AG04450 (cell line): ENCODE results near the gene GPR17. TPM values are rescaled to one million over a fixed set of nuclear protein-coding genes. Genes with fewer than 3 reads are reported as not detected.

Source experiments
- CTCF ChIA-PET: fragments of 300-600, 350-600 bp; formaldehyde crosslinking; extraction: SDS; loops from one replicate; lab custom pipeline; 2022; ENCODE audit warnings: antibody characterized with exemption, inconsistent platforms; lab: Charles Lee
- POLR2A ChIA-PET: fragments of 350-600 bp; formaldehyde crosslinking; extraction: SDS; loops from one replicate; lab custom pipeline; 2021; ENCODE audit warnings: antibody characterized with exemption, inconsistent platforms; lab: Yijun Ruan, JAX
- DNase-seq: peaks from one replicate; pipeline ENCODE4 v3.0.0-alpha.2; 2011; ENCODE audit warnings: low read depth, low spot score
- H3K27ac ChIP-seq: one replicate; pipeline ENCODE4 v1.5.1; 2012; ENCODE audit warnings: low read depth, low read length, control low read depth
- H3K27me3 ChIP-seq: one replicate; pipeline ENCODE4 v1.6.0; 2012; ENCODE audit warnings: low read length; ENCODE audit not compliant: control insufficient read depth, insufficient read depth
- H3K4me3 ChIP-seq: 2 replicates; pipeline ENCODE4 v1.5.1; 2011; ENCODE audit warnings: mild to moderate bottlenecking, low read depth, low read length, control low read depth
- H3K9me3 ChIP-seq: 2 replicates; pipeline ENCODE4 v1.5.1; 2012; ENCODE audit warnings: low read length; ENCODE audit not compliant: control insufficient read depth, insufficient read depth
- CTCF ChIP-seq: IDR thresholded peaks from 2 replicates; pipeline ENCODE4 v1.5.1; 2011; ENCODE audit warnings: low read depth, low read length, control low read depth, inconsistent platforms
- polyA plus RNA-seq: library from polyadenylated mRNA; depleted of rRNA; stranded (reverse); fragments of >200 nt; gene quantifications from 2 replicates; pipeline ENCODE4 v1.2.3, GENCODE V29; 2011

The GPR17 gene
- polyA plus RNA-seq, 1 experiment: not detected

GRCh38 chr2:127653421-127654083 lies 7.6 kb downstream of the GPR17 start:
- H3K27me3 ChIP-seq: no peaks in the 10 kb centered on the region
- no peak overlapping the region for H3K27ac ChIP-seq
- no peak for TF ChIP-seq CTCF

GRCh38 chr2:127654084-127654837 lies 8.3 kb downstream of the GPR17 start:
- Histone ChIP-seq H3K27me3 (no peaks in the 10 kb centered on the region), H3K4me3 (no peak overlapping the region), H3K9me3 (no peaks in the 10 kb centered on the region; the same call in 1 of the 2 replicates), H3K27ac (no peak overlapping the region)
- CTCF ChIA-PET: interaction anchor here (5.1 kb wide), 1 partner anchor 63 kb away, joined by 22 read pairs; no protein-coding TSS in a partner anchor
- POLR2A ChIA-PET: no interaction called here
- TF ChIP-seq CTCF: no peak
- DNase-seq: no peak

More at GRCh38 chr2:127653421-127654083, 7.6 kb downstream of the GPR17 start:
- CTCF ChIA-PET: interaction anchor here (5.1 kb wide), 1 partner anchor 63 kb away, joined by 22 read pairs; no protein-coding TSS in a partner anchor
- POLR2A ChIA-PET: no interaction called here
- DNase-seq: no peak
- no peaks in the 10 kb centered on the region; the same call in 1 of the 2 replicates for H3K9me3 ChIP-seq
- no peak overlapping the region for H3K4me3 ChIP-seq

GRCh38 chr2:127654838-127655175 lies 8.9 kb downstream of the GPR17 start:
- Histone ChIP-seq H3K27me3 (no peaks in the 10 kb centered on the region), H3K27ac (no peak overlapping the region), H3K9me3 (no peaks in the 10 kb centered on the region; the same call in 1 of the 2 replicates), H3K4me3 (no peak overlapping the region)
- ChIA-PET POLR2A (no interaction called here), CTCF (no interaction called here)
- DNase-seq: no peak
- TF ChIP-seq CTCF: no peak

GRCh38 chr2:127655209-127656073 lies 9.5 kb downstream of the GPR17 start:
- ChIA-PET POLR2A (no interaction called here), CTCF (no interaction called here)
- no peak for DNase-seq
- no peak for TF ChIP-seq CTCF
- Histone ChIP-seq H3K9me3 (no peaks in the 10 kb centered on the region; the same call in 1 of the 2 replicates), H3K4me3 (no peak overlapping the region), H3K27me3 (no peaks in the 10 kb centered on the region), H3K27ac (no peak overlapping the region)
